Measurements from ENCODE around the gene CEP162.
"Not testable (repeated sequence)": the region's sequence is repeated elsewhere in the genome, so short reads cannot be mapped to it uniquely, and the experiment has no call there.

The CEP162 gene

GRCh38 chr6:84137989-84138575, 89.4 kb downstream of the CEP162 start:
- DNase-seq, result no peak

- no peak for DNase-seq
Observed at GRCh38 chr6:84137051-84137375, 90.4 kb downstream of the CEP162 start.

GRCh38 chr6:84136364-84137050, 90.9 kb downstream of the CEP162 start:
- no peak for DNase-seq

GRCh38 chr6:84135291-84135690, 92.2 kb downstream of the CEP162 start:
- DNase-seq, result no peak

GRCh38 chr6:84133385-84133784, 94.1 kb downstream of the CEP162 start:
- not testable (repeated sequence) for DNase-seq

- DNase-seq, result not testable (repeated sequence)
Observed at GRCh38 chr6:84129588-84129987, 97.9 kb downstream of the CEP162 start.

GRCh38 chr6:84123186-84123585, 104.3 kb downstream of the CEP162 start:
- DNase-seq, result no peak

GRCh38 chr6:84119277-84119676, 108.2 kb downstream of the CEP162 start:
- no peak for DNase-seq

GRCh38 chr6:84118191-84118590, 109.3 kb downstream of the CEP162 start:
- no peak for DNase-seq

GRCh38 chr6:84114933-84115594, 112.4 kb downstream of the CEP162 start:
- DNase-seq, result not testable (repeated sequence)

- DNase-seq, result not testable (repeated sequence)
Observed at GRCh38 chr6:84111351-84111750, 116.1 kb downstream of the CEP162 start.

- no peak for DNase-seq
Observed at GRCh38 chr6:84107495-84107894, 119.9 kb downstream of the CEP162 start.

- DNase-seq, result not testable (repeated sequence)
Observed at GRCh38 chr6:84105215-84105924, 122.1 kb downstream of the CEP162 start.

- no peak for DNase-seq
Observed at GRCh38 chr6:84103029-84103428, 124.4 kb downstream of the CEP162 start.

GRCh38 chr6:84095156-84095555, 132.3 kb downstream of the CEP162 start:
- DNase-seq, result no peak

- no peak for DNase-seq
Observed at GRCh38 chr6:84093441-84094435, 133.7 kb downstream of the CEP162 start.

- DNase-seq, result no peak
Observed at GRCh38 chr6:84089552-84089951, 137.9 kb downstream of the CEP162 start.

GRCh38 chr6:84089081-84089480, 138.4 kb downstream of the CEP162 start:
- no peak for DNase-seq

- no peak for DNase-seq
Observed at GRCh38 chr6:84086545-84087429, 140.7 kb downstream of the CEP162 start.

- DNase-seq, result no peak
Observed at GRCh38 chr6:84086056-84086455, 141.4 kb downstream of the CEP162 start.

GRCh38 chr6:84084705-84085104, 142.7 kb downstream of the CEP162 start:
- not testable (repeated sequence) for DNase-seq

All from NCI-H510A treated with DMSO at 0.1 percent for 48 hours (cell line).